ENCODE results near the gene TMEM256.

The TMEM256 gene

GRCh38 chr17:7407082-7407481, 3.2 kb upstream of the TMEM256 start:
- no peaks in the 10 kb centered on the region for H3K4me1 ChIP-seq
- H3K36me3 ChIP-seq, result no peaks in the 10 kb centered on the region
- H3K27me3 ChIP-seq, result no peaks in the 10 kb centered on the region
- no peak for DNase-seq
- no peaks in the 10 kb centered on the region for H3K9me3 ChIP-seq
- no peak overlapping the region for H3K4me3 ChIP-seq (ENCODE audit: low read depth, low read length)
- no peak for TF ChIP-seq CTCF (IDR thresholded peaks at IDR 0.05; ENCODE audit: low read depth, low read length)

GRCh38 chr17:7406235-7406825, 2.4 kb upstream of the TMEM256 start:
- no peak for TF ChIP-seq CTCF (IDR thresholded peaks at IDR 0.05; ENCODE audit: low read depth, low read length)
- DNase-seq, result no peak
- H3K4me3 ChIP-seq (ENCODE audit: low read depth, low read length), result no peak overlapping the region

GRCh38 chr17:7405350-7406234, 1.7 kb upstream of the TMEM256 start:
- Histone ChIP-seq H3K27me3 (no peaks in the 10 kb centered on the region), H3K9me3 (no peaks in the 10 kb centered on the region), H3K36me3 (no peaks in the 10 kb centered on the region), H3K4me1 (no peaks in the 10 kb centered on the region), H3K4me3 (ENCODE audit: low read depth, low read length) (peak overlapping the region; percentile 49)
- TF ChIP-seq CTCF (IDR thresholded peaks at IDR 0.05; ENCODE audit: low read depth, low read length), result no peak
- DNase-seq, result no peak

More at GRCh38 chr17:7406235-7406825, 2.4 kb upstream of the TMEM256 start:
- H3K27me3 ChIP-seq, result no peaks in the 10 kb centered on the region
- H3K9me3 ChIP-seq, result no peaks in the 10 kb centered on the region
- no peaks in the 10 kb centered on the region for H3K4me1 ChIP-seq
- H3K36me3 ChIP-seq, result no peaks in the 10 kb centered on the region

- Histone ChIP-seq H3K4me1 (no peaks in the 10 kb centered on the region), H3K27me3 (no peaks in the 10 kb centered on the region), H3K36me3 (no peaks in the 10 kb centered on the region), H3K4me3 (ENCODE audit: low read depth, low read length) (peak overlapping the region; percentile 49), H3K9me3 (no peaks in the 10 kb centered on the region)
- TF ChIP-seq CTCF (IDR thresholded peaks at IDR 0.05; ENCODE audit: low read depth, low read length), result no peak
- DNase-seq, result no peak
These were observed 946 bp upstream of the TMEM256 start for GRCh38 chr17:7404737-7405349.

GRCh38 chr17:7403727-7403976, 245 bp downstream of the TMEM256 start:
- Histone ChIP-seq H3K9me3 (no peaks in the 10 kb centered on the region), H3K27me3 (no peaks in the 10 kb centered on the region), H3K4me1 (no peaks in the 10 kb centered on the region), H3K36me3 (no peaks in the 10 kb centered on the region), H3K4me3 (ENCODE audit: low read depth, low read length) (peak overlapping the region; percentile 65)
- TF ChIP-seq CTCF (IDR thresholded peaks at IDR 0.05; ENCODE audit: low read depth, low read length), result no peak
- no peak for DNase-seq
